PFSK-1 (cell line): ENCODE results near the gene MRPS9.

ENCODE experiments used
- POLR2AphosphoS5 ChIP-seq: IDR thresholded peaks from 2 replicates; pipeline ENCODE4 v1.6.1; 2012; ENCODE audit warnings: low read depth, mild to moderate bottlenecking, control low read depth, low read length, moderate library complexity
- SIN3A ChIP-seq: IDR thresholded peaks from 2 replicates; pipeline ENCODE4 v1.6.1; 2012; ENCODE audit warnings: mild to moderate bottlenecking, low read length, moderate library complexity, borderline replicate concordance; ENCODE audit not compliant: insufficient read depth

GRCh38 chr2:105113616-105114291 is 75.9 kb downstream of the MRPS9 start:
- TF ChIP-seq POLR2AphosphoS5 (no peak), SIN3A (no peak)
